ENCODE measurements around the gene RRAS2. TPM values are rescaled to one million over a fixed set of nuclear protein-coding genes. Genes with fewer than 3 reads are reported as not detected.

The RRAS2 gene
- total RNA-seq, 1 experiment from 2014 or later: 158 TPM

DNA sequence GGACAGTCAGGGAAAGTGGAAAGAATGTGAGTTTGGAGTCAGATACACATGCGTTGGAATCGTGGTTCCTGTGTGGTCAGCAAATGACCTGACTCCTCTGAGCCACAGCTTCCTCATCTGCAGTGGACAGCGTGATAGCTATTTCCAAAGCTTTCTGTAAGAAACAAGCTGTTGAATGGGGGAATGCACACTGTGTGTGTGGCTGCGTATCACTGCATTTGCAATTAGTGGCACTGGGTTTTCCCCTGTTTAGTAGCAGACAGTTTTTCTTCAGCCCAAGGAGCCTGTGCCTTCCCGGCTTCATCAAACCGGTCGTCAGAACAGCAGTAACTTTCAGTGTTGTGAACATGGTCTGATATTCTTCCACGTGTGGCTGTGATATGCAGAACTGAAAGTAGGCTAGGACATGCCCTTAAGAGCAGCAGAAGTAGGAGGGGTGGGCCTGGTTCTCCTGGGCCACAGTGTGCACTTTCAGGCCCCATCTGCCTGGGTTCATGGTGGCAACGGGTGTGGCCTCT lies 121.5 kb downstream of the RRAS2 start:
- Histone ChIP-seq H3T11ph (ENCODE audit: low read length) (no peak overlapping the region), H3K4ac (ENCODE audit: low read depth, low read length) (no peak overlapping the region), H3K9me3 (ENCODE audit: control insufficient read depth, low read depth, low read length) (no peaks in the 10 kb centered on the region), H4K8ac (replicated peaks; ENCODE audit: insufficient read length, low read depth, low read length) (no peak overlapping the region), H2BK120ac (ENCODE audit: low read depth, low read length, poor library complexity, severe bottlenecking) (no peak overlapping the region), H3K79me2 (ENCODE audit: insufficient read depth, low read length) (no peaks in the 10 kb centered on the region), H2BK20ac (ENCODE audit: low read depth, low read length, poor library complexity, severe bottlenecking) (no peak overlapping the region), H2BK5ac (ENCODE audit: insufficient read length, low read length) (no peak overlapping the region), H3K9ac (ENCODE audit: extremely low read depth, insufficient read length, low read length) (no peak overlapping the region), H2AFZ (ENCODE audit: low read length) (no peak overlapping the region), H3K27me3 (ENCODE audit: insufficient read depth, low read length) (no peaks in the 10 kb centered on the region; the same call in 1 of the 2 replicates), H3K4me1 (ENCODE audit: insufficient read depth, low read length) (no peaks in the 10 kb centered on the region), H3K23ac (ENCODE audit: insufficient read length, low read depth, low read length) (no peak overlapping the region), H4K20me1 (ENCODE audit: control insufficient read depth, insufficient read depth, insufficient read length) (no peaks in the 10 kb centered on the region), H2BK12ac (ENCODE audit: insufficient read length, low read depth, low read length) (no peak overlapping the region), H3K27ac (ENCODE audit: insufficient read length, low read depth, low read length) (no peak overlapping the region), H3K23me2 (ENCODE audit: insufficient read length, low read depth, low read length, poor library complexity, severe bottlenecking) (no peaks in the 10 kb centered on the region), H4K91ac (ENCODE audit: insufficient read length, low read depth, low read length) (no peak overlapping the region), H3K4me2 (ENCODE audit: insufficient read depth, insufficient read length, low read length) (no peak overlapping the region), H2BK15ac (ENCODE audit: low read depth, low read length) (no peak overlapping the region), H3K14ac (ENCODE audit: insufficient read depth, low read length) (no peak overlapping the region; the same call in 1 of the 2 replicates), H3K18ac (ENCODE audit: insufficient read length, low read depth, low read length) (no peak overlapping the region), H4K5ac (ENCODE audit: insufficient read length, low read depth, low read length) (no peak overlapping the region), H3K56ac (ENCODE audit: insufficient read length, low read depth, low read length) (no peak overlapping the region), H2AK5ac (ENCODE audit: insufficient read length, low read length) (no peak overlapping the region), H3K79me1 (ENCODE audit: insufficient read depth, low read depth, low read length, poor library complexity, severe bottlenecking) (no peaks in the 10 kb centered on the region)
- Mint-ChIP-seq H3K27me3 (ENCODE audit: low read depth) (peaks cover 7% of the 10 kb centered on the region), H3K27ac (no peak overlapping the region), H3K9me3 (no peaks in the 10 kb centered on the region), H3K4me3 (no peak overlapping the region), H3K4me1 (peaks cover 8 to 13% of the 10 kb centered on the region in 2 experiments), H3K36me3 (ENCODE audit: insufficient read depth in 1 of 3, low read depth in 3 of 3) (no peaks in the 10 kb centered on the region; a peak in 1 of 7 replicates)
- TF ChIP-seq, protein P1, sequence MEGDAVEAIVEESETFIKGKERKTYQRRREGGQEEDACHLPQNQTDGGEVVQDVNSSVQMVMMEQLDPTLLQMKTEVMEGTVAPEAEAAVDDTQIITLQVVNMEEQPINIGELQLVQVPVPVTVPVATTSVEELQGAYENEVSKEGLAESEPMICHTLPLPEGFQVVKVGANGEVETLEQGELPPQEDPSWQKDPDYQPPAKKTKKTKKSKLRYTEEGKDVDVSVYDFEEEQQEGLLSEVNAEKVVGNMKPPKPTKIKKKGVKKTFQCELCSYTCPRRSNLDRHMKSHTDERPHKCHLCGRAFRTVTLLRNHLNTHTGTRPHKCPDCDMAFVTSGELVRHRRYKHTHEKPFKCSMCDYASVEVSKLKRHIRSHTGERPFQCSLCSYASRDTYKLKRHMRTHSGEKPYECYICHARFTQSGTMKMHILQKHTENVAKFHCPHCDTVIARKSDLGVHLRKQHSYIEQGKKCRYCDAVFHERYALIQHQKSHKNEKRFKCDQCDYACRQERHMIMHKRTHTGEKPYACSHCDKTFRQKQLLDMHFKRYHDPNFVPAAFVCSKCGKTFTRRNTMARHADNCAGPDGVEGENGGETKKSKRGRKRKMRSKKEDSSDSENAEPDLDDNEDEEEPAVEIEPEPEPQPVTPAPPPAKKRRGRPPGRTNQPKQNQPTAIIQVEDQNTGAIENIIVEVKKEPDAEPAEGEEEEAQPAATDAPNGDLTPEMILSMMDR (conservative IDR thresholded peaks at IDR 0.05): no peak
- no CpG with 5 or more reads among the region's 9 CpGs for WGBS (ENCODE audit: extremely low coverage, insufficient read length, low lambda C conversion rate)
- no peak for DNase-seq

Data from H9 (cell line).